GM19023 (cell line): Measurements from ENCODE around the gene TMEM203.
A peak's percentile ranks its signal among the peaks of the same experiment; 100 is the strongest.
"Not testable (repeated sequence)": the region's sequence is repeated elsewhere in the genome, so short reads cannot be mapped to it uniquely, and the experiment has no call there.

ENCODE experiments used
- ATAC-seq: cut with Tn5 transposase; IDR thresholded peaks from one replicate; pipeline ENCODE4 v1.9.1; 2021; ENCODE audit warnings: mild to moderate bottlenecking, moderate library complexity; ENCODE audit not compliant: unreplicated experiment

The TMEM203 gene

GRCh38 chr9:137205126-137206069 lies at the start of gene TMEM203, which contains the start of gene NDOR1:
TSS of gene TMEM203 (minus strand) at chr9:137205648. CDS start at chr9:137205414, 234 bp downstream.
TSS of gene NDOR1 (plus strand) at chr9:137205700. CDS start at chr9:137205778, 78 bp downstream.
- ATAC-seq: peak; percentile 44

- ATAC-seq: peak; percentile 75
These were observed 49.4 kb upstream of the TMEM203 start, which contains the start of gene NELFB for GRCh38 chr9:137254624-137255447. TSS of gene NELFB (plus strand) at chr9:137255327.

- ATAC-seq: no peak
These were observed 48.5 kb upstream of the TMEM203 start for GRCh38 chr9:137253717-137254623.

GRCh38 chr9:137252555-137253506 lies 47.4 kb upstream of the TMEM203 start:
- ATAC-seq: no peak

- no peak for ATAC-seq
These were observed 46.2 kb upstream of the TMEM203 start for GRCh38 chr9:137251490-137252268.

GRCh38 chr9:137251194-137251461 lies 45.7 kb upstream of the TMEM203 start, which contains the start of gene STPG3:
TSS of gene STPG3 (plus strand) at chr9:137251286. CDS start at chr9:137251287, 1 bp downstream.
- no peak for ATAC-seq

GRCh38 chr9:137250329-137251193 lies 45.1 kb upstream of the TMEM203 start:
- ATAC-seq: no peak

GRCh38 chr9:137247916-137248175 lies 42.4 kb upstream of the TMEM203 start:
- ATAC-seq: no peak

- ATAC-seq: no peak
These were observed 41.9 kb upstream of the TMEM203 start for GRCh38 chr9:137247135-137247915.

GRCh38 chr9:137245450-137246421 lies 40.3 kb upstream of the TMEM203 start:
- no peak for ATAC-seq

GRCh38 chr9:137244486-137245449 lies 39.3 kb upstream of the TMEM203 start:
- no peak for ATAC-seq

GRCh38 chr9:137243626-137244485 lies 38.4 kb upstream of the TMEM203 start:
- no peak for ATAC-seq

- not testable (repeated sequence) for ATAC-seq
These were observed 37.8 kb upstream of the TMEM203 start for GRCh38 chr9:137243266-137243625.
